GM21360 (cell line): ENCODE results near the gene KRTAP10-3.

Source experiments
- ATAC-seq: cut with Tn5 transposase; IDR thresholded peaks from one replicate; pipeline ENCODE4 v1.9.1; 2021; ENCODE audit warnings: mild to moderate bottlenecking, moderate library complexity; ENCODE audit not compliant: unreplicated experiment

The KRTAP10-3 gene

DNA sequence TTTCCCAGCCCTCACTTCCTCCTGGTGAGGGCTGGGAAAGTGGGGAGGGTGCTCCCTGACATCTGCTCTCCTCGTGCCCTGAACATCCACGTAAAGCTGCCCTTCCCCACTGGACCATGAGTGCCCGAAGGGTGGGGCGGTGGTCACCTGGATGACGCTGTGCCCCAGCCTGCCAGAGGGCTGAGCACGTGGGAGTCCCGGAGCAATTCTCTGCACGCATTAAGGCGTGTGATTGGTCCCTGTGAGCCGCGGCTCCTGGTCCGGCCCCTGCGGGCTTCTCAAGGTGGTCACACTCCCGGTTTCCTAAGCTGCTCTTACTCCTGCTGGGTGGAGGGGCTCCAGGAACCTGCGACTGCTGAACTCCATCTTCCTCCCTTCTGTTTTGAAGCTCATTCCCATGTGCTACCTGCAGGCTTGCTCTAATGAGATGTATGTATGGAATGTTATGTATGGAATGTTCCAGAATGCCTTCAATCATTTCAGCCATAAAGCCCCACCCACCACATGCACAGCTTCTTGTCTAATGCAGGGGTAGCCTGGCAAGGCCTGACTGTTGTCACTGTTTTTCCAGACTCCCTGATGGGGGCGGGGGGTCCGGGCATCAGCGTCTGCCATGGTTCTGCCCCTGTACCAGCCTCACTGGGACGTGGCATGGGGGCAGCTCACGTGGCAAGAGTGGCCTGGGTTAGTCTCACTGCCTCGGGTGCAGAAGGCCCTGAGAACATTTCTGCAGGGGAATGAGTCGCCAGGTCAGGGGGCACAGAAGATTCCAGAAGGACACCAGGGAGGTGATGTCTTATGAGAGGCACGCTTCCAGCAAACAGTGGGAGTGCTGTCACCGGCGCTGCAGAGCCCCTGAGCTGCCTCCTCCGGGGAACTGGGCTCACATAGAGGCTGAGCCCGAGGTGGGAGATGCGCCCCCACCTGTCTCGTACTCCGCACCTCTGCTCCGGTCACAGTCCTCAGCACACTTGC, 38.0 kb downstream of the KRTAP10-3 start:
- ATAC-seq: no peak

DNA sequence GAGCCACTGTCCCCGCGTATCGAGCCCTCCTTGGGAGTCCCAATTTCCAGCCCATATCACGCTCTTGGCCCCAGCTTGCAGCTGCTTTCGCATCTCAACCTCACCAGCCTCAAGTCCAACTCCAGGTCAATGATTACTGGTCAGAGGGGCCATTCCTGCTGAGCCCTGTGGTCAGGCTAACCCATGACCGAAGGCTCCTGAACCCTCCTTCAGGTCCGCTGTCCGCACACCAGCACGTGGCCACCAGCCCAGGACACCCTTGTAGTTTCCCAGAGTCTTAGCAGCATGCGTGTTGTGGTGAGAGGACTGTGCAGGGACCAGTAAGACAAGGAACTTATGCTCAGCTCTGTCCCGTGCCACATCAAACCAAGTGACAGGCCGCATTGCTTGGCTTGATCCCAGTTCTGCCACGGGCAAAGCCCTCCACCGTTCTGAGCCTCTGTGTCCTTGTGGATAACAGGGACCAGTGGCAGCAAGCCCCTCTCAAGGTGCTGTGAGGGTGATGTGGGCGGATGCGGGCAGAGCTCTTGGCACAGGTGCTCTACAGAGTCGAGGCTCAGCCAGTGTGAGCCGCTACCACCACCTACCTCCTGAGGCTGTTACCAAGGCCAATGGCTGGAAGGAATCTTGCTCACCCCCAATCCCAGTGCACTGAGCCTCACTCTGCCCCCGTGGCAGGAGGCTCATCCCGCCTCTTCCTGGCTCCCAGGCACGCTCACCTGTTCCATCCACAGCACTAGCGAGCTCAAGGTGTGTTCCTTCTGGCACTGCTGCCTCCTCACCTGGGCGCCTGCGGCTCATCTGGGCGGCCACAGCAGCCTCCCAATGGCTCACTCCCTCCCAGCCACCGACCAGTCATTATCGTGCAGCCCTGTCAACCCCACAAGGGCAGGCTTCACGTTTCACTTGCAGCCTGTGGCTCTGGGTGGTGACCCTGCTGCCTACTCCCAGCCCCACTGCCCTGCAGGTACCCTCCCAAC, 39.0 kb downstream of the KRTAP10-3 start:
- ATAC-seq: no peak

DNA sequence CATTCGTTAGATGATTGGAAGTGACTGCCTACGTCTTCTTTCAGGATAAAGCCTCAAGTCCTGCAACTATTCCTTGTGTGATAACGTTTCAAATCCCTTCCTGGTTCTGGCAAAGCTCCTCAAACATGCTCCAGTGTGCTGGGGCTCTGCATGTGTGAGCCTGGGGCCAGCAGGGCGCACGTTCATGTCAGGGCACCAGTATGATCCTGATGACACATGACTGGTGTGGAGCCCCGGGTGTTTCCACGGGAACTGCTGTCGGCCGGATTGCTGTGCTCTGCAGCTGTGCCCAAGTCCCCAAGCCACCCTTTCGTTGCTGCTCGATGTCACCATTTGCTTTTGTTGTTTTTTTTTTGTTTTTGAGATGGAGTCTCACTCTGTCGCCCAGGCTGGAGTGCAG, 39.9 kb downstream of the KRTAP10-3 start:
- ATAC-seq: no peak

DNA sequence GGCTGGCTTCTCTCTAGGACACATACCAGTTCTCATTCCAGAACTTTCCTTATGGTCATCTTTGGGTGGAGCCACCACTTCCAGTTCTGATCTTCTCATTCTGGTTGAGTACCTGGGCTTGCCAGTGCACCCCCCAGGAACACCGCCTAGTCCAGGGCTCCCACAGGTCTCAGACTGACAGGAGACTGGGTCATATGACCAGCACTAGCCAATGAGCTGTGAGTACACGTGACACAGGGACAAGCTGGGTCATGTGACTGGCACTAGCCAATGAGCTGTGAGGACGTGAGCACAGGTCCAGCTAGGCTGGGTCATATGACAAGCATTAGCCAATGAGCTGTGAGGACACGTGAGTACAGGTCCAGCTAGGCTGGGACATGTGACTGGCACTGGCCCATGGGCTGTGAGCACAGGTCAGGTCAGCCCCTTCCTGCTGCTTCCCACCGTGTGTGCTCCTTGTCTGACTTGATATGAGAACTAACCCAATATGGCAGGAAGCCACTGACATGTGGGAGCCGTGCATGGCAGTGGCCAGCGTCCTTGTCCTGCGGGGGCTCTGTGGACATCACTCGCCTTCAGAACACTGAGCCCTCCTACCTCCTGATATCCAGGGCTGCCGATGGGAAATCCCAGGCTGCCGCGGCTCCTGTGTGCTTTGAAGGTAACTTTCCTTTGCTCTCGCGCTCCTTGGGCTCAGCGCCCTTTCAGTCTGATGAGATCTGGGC, 41.3 kb downstream of the KRTAP10-3 start:
- ATAC-seq: no peak

DNA sequence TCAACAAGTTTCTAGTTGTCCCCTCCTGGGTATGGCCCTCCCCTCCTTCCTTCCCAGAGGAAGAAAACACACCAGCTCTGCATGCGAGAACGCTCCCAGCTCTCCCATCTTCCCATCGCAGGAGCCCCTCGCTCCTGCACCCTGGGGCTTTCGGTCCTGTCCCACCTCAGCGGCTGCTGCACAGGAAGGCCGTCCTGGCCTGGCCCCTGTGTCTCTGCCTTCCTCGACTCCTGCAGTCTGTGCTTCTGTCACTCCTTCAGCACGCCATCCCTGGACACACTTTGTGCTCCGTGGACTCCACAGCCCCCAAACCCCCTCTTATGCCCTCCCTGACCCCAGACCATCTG, 41.8 kb downstream of the KRTAP10-3 start:
- no peak for ATAC-seq

DNA sequence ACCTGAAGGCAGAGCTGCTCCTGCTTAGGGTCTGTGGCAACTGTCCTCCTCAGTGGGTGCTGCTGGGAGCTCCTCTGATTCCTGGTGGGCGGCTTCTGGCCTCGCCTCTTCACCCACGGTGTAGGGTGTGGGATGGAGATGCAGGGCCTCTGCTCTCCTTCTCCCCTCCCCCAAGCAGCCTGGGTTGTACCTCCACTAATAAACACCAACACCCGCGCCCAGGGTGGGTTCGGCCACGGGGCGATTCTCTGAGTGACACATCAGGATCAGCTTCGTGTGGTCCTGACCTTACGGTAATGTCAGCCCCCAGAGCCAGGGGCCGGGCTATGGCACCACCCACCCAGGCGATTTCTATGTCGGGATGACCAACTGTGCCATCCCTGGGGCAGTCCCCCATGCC, 42.3 kb downstream of the KRTAP10-3 start:
- ATAC-seq: no peak

DNA sequence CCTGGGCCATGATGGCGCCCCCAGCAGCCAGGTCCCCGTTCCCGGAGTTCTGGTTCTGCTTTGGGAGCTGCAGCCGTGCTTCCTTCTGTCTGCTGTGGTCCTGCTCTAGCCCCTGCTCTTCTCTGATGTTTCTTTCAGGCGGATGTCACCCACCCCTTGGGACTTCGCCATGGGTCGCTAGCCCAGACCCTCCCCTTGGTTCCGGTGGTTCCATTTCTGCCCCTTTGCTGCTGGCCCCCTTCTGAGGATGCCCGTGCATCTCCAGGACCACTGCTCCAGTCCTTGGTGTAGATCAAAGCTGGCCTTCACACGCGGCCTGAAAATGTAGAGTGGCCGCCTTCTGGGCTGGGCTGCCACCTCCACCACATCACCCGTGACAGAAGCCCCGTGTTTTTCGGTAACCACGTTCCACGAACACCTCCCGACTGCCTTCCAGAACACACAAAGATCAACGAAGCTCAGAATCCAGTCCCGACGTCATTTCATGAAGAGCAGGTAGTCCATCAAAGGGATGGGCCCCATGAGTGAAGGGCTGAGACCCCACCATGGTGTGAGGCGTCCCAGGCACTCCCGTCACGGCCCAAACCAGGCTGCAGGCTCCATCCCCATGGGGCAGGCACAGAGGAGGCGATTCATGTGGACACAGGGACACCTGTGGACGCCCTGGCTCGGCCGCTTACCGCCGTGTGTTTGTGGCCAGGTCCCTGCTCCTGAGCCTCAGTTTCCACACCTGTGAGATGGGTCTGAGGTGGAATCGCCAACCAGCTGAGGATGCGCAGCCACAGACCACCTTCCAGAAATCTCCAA, 43.0 kb downstream of the KRTAP10-3 start:
- ATAC-seq: no peak

DNA sequence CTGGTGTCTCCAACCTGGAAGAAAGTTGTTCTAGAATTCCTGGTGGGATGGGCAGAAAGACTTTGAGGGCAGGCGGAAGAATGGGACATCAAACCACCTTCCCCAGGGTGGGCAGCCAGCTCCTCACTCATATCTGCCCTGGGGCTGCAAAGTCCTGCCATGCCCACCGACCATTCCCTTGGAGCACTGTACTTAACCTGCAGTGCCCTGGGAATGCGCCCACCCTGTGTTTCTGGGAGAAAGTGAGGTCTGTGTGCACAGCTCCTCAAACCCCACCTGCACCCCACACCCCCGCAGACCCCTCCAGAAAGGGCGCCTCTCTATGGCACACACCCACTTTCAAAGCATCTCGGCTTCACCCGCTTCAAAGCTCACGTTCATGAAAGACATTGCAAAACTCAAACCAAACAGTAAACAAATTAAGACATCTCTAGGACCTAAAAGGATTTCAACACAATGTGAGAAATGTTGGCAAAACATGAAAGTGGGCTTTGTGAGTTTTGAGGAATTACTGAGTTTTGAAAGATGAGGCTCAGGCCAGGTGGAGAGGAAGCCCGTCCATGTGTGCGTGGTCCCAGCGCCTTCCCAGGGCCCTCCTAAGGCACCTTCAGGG, 43.7 kb downstream of the KRTAP10-3 start:
- no peak for ATAC-seq

DNA sequence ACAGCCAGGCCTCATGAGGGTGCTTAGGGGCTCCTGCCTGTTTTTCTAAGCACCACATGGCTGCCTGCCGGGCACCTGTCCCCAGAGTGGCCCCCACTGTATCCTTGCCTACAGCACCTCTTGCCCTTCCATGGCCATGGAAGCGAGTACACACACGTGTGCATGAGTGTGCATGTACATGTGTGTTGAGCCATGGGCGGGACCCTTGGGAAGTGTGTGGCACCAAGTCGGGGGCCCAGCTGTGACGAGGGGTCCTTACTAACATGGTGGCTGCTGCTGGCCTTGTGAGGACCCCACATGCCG, 44.4 kb downstream of the KRTAP10-3 start:
- no peak for ATAC-seq

DNA sequence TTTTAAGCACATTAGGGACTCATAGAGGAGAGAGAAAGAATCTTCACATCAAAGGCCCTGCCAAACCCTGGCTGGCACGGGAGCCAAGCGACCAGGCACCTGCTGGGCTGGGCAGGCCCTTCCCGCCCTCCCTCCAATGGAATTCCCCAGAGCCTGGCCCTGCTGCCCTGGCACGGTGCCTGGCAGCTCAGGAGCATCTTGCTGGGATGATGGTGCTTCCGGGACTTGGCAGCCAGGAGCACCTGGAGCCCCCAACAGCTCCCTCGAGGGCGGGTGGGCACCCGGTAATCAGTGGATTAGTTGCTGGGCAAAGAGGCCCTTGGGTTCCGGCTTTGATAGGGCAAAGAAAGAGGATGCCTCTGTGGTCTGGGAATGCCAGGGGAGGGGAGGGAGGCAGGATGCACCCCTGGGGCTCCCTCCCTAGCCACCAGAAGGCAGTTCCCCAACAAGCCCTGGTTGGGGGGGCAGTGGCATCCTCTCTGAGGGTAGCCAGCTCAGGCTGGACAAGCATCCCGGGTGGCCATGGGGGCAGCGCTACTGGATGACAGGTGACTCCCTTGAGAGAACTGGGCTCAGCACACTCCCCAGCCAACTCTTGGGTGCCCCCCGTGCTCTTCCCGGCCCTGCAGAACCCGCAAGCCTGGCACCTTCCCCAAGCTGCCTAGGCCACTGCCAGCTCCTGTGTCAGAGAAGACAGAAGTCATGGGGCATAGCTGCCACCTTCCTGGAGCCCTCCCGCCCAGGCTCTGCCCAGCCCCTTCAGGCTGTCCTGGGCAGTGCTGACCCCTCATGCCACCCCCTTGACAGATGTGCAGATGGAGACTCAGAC, 45.0 kb downstream of the KRTAP10-3 start:
- no peak for ATAC-seq

DNA sequence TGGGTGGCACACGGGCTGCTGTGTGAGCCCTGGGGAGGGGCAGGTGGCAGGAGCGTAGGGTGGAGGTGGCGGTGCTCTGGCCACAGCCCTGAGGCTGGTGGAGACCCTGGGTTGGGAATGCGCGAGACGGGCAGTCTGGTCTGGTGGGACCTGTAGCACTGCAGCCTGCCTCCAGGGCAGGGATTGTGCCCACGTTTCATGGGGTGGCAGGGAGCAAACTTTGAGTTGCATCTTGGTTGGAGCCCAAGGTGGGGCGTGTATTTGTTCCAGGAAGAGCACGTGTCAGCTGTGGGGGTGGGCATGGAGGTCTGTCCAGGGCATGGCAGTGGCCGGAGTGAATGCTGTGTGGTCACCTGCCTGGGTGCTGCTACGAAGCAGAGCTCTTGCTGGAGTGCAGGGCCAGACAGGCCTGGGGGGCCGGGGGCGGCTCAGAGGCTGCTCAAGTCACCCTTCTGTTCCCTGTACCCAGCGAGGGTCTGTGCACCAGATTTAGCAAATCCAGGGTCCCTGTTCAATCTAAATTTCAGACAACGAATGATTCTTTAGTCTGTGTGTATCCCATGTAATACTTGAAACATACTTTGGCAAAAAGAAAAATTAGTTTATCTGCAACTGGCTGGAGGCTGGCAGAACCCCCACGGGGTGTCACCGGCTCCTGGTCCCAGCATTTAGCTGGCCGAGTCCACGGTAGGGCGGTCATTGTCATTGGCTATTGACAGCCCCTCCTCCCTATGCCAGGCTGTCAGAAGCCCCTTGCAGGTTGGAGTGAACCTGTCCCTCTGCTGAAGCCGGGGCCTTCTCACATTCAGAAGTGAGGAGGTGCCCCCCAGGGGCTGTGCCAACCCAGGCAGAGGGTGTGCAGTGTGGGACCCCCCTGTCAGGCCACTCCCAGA, 45.9 kb downstream of the KRTAP10-3 start:
- no peak for ATAC-seq

DNA sequence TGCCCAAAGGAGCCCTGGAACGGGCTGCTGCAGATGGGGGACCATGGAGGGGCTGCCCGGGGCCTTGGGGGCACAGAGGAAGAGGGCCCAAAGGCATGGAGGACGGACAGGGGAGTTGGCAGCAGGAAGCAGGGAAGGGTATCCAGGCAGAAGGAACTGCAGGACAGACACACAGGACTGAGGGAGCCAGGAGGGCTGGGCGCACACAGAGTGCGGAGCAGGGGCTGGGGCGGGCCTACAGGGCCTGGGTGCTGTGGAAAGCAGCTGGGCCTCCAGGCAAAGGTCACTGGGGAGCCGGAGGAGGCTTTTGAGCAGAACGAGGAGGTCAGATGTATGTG, 46.7 kb downstream of the KRTAP10-3 start:
- no peak for ATAC-seq

DNA sequence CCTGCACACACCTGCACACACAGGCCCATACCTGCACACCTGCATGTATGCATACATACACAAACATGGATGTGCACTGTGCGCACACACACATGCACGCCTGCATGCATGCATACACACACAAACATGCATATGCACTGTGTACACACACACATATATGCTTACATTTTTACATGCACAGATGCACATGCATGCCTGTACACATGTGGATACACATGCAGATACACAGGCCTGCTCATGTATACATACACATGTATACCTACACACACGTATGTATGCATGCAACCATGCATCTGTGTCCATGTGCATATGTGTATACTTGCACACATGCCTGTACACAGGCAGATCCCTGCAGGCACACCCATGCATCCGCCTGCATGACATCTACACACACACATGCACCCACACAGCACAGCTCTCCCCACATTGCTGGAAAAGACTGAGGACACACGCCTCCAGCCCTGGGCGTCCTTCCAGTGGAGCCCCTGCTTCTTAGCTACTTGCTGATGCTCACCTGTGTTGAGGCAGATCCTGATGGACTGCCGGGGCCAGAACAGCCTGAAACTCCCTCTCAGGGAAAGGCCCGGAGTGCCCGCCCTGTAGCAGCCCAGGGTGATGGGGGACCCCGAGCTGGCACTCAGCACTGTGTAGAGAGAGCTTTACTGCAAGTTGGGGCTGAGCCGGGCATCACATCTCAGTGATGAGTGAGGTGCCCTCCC, 47.2 kb downstream of the KRTAP10-3 start:
- ATAC-seq: no peak

DNA sequence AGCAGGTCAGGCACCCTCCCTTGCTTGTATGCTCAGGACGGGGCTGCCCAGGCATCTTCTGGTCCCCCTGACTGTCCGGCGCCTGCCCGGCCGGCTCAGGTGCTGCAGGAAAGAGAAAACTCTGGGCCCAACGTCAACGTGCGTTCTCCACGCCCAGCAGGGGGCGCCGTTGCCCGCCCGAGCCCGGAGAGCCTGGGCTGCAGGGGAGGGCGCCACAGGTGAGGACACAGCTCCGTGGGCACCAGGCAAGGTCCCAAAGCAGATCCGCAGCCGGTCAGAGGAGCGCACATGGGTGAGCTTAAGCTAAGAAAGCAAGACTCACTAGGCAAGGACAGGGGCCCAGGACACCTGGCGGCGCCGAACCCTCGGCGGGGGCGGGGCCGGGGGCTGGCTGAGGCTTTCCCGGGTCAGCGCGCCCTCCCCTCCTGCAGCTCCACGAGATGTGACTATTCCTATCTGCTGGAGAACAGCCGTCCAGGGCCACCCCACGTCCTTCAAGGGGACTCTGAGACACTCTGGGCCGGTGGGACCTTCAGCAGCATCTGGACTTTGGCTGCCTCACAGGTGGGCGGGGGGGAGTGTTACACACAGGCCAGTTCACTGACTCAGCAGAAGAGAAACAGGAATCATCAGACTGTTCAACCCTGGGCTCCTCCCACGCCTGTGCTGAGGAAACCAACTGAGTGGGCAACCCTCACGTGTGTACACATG, 47.9 kb downstream of the KRTAP10-3 start:
- ATAC-seq: no peak

DNA sequence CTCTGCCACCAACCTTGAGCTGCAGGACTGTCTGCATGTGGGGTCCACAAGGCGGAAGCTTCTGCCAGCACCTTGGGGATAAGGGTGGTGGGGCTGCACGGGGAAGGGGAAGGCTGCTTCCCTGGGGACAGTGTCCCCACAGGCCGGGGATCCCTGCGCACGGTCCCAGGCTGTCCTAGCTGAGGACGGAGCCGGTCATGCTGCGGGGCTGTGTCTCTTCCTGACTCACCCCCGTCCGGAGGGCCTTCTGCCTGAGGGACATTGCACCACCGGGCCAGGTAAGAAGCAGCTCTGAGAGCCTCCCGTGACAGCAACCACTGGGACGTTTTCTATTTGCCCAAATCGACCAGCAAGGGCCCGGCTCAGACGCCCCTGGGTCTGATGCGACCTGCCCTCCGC, 48.5 kb downstream of the KRTAP10-3 start:
- ATAC-seq: no peak

DNA sequence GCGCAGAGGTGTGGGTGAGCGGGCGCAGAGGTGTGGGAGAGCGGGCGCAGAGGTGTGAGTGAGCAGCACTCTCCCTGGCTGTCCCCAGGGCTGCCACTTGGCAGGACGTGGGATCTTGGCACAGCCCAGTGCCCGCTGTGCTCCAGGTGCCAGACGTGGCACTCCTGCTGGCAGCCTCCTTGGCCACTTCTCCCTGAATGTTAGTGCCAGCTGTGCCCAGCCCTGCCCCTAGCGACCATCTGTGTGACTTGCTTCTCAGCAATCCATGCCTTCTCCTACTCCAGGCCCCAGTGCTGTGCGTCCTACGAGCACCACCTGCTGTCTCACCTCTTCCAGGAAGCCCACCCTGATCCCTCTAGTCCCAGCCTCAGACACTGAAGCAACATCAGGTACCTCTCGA, 49.1 kb downstream of the KRTAP10-3 start:
- no peak for ATAC-seq
